Stimulated activated CD8-positive, alpha-beta memory T cell treated with anti-CD3 and anti-CD28 coated beads, Interleukin-12 subunit alpha, Interleukin-12 subunit beta, amount 100 ng/mL, for 24 hours (primary cell): ENCODE measurements around the gene CDC14B.
"Not testable (repeated sequence)": the region's sequence is repeated elsewhere in the genome, so short reads cannot be mapped to it uniquely, and the experiment has no call there.

Experiments
- DNase-seq: peaks from one replicate; pipeline ENCODE4 v3.0.0-alpha.2; 2020; ENCODE audit errors: extremely low read depth

The CDC14B gene

GRCh38 chr9:96550659-96551058 lies 69.0 kb downstream of the CDC14B start:
- DNase-seq: no peak

- not testable (repeated sequence) for DNase-seq
These were observed 76.5 kb downstream of the CDC14B start for GRCh38 chr9:96543131-96543530.

- DNase-seq: no peak
These were observed 79.5 kb downstream of the CDC14B start for GRCh38 chr9:96540106-96540505.

GRCh38 chr9:96532173-96532572 lies 87.5 kb downstream of the CDC14B start:
- no peak for DNase-seq

GRCh38 chr9:96524764-96525163 lies 94.9 kb downstream of the CDC14B start:
- DNase-seq: no peak

- DNase-seq: no peak
These were observed 95.6 kb downstream of the CDC14B start for GRCh38 chr9:96524045-96524444.

GRCh38 chr9:96523374-96523773 lies 96.3 kb downstream of the CDC14B start:
- DNase-seq: no peak

GRCh38 chr9:96522366-96522765 lies 97.3 kb downstream of the CDC14B start:
- DNase-seq: no peak

- no peak for DNase-seq
These were observed 99.9 kb downstream of the CDC14B start for GRCh38 chr9:96519787-96520186.

GRCh38 chr9:96519095-96519494 lies 100.5 kb downstream of the CDC14B start:
- no peak for DNase-seq

- no peak for DNase-seq
These were observed 103.8 kb downstream of the CDC14B start for GRCh38 chr9:96515621-96516470.

- no peak for DNase-seq
These were observed 104.9 kb downstream of the CDC14B start for GRCh38 chr9:96514800-96515158.

- no peak for DNase-seq
These were observed 105.4 kb downstream of the CDC14B start for GRCh38 chr9:96514108-96514799.

GRCh38 chr9:96513622-96514021 lies 106.0 kb downstream of the CDC14B start:
- DNase-seq: no peak

GRCh38 chr9:96512240-96512639 lies 107.4 kb downstream of the CDC14B start:
- DNase-seq: no peak

- no peak for DNase-seq
These were observed 109.4 kb downstream of the CDC14B start for GRCh38 chr9:96510258-96510657.

- no peak for DNase-seq
These were observed 109.8 kb downstream of the CDC14B start for GRCh38 chr9:96509848-96510247.

GRCh38 chr9:96509026-96509425 lies 110.6 kb downstream of the CDC14B start:
- no peak for DNase-seq

- no peak for DNase-seq
These were observed 111.3 kb downstream of the CDC14B start for GRCh38 chr9:96508227-96508940.

- no peak for DNase-seq
These were observed 114.2 kb downstream of the CDC14B start for GRCh38 chr9:96505316-96505991.

- no peak for DNase-seq
These were observed 115.7 kb downstream of the CDC14B start for GRCh38 chr9:96503918-96504317.

GRCh38 chr9:96503374-96503748 lies 116.3 kb downstream of the CDC14B start:
- not testable (repeated sequence) for DNase-seq
